Stimulated activated CD8-positive, alpha-beta memory T cell treated with anti-CD3 and anti-CD28 coated beads, Interleukin-7, amount 100 ng/mL, for 48 hours (primary cell): ENCODE measurements around the gene ABCB1.

ENCODE experiments used
- DNase-seq, 2 donors: peaks; one replicate each; pipeline ENCODE4 v3.0.0-alpha.2; 2020; ENCODE audit warnings: low read depth in 1 of 2; ENCODE audit errors: extremely low read depth in 1 of 2

The ABCB1 gene

DNA sequence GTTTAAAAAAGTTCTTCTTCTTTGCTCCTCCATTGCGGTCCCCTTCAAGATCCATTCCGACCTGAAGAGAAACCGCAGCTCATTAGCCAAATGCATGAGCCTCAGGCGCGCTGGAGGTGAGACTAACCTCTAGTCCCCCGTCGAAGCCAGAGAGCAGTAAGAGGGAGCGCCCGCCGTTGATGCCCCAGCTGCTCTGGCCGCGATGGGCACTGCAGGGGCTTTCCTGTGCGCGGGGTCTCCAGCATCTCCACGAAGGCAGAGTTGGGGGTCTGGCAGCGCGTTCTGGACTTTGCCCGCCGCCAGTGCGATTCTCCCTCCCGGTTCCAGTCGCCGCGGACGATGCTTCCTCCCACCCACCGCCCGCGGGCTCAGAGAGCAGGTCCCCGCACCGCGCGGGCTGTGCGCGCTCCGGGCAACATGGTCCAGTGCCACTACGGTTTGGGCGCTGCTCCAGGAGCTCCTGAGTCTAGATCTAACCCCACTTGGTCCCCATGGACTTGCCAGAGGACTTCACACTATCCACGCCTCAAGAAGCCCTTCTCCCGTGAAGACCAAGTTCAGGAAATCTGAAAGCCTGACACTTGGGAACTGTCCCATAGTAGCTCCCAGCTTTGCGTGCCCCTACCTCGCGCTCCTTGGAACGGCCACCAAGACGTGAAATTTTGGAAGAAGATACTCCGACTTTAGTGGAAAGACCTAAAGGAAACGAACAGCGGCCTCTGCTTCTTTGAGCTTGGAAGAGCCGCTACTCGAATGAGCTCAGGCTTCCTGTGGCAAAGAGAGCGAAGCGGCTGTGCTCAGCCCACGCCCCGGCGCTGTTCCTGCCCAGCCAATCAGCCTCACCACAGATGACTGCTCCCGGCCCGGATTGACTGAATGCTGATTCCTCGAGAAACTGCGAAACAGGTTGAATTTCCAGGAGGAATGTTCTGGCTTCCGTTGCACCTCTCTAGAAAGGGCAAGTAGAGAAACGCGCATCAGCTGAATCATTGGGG is at the start of gene ABCB1:
ABCB1 (minus strand) TSS at position 755 of the 995 bp plus-strand sequence; CDS start at position 55, 700 bp downstream.
- peak; percentile 10 to 25 for DNase-seq

DNA sequence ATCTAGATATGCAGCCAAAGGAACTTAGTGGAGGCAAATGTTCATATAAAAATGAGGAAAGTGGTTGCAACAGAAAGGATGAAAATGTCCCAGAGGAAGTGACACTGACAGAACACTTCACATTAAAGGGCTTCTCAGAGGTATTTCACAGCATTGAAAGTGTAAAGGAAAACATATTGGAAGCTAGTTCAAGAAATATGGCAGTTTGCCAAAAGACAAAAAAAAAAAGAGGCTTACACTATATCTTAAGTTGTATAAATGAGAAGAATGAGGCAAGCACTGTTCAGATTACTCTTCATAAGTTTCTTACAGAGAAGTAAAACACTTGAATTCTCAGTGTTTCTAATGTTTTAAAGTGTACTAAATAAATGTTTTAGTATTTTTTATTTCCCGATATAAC is 47.6 kb upstream of the ABCB1 start:
- no peak for DNase-seq

DNA sequence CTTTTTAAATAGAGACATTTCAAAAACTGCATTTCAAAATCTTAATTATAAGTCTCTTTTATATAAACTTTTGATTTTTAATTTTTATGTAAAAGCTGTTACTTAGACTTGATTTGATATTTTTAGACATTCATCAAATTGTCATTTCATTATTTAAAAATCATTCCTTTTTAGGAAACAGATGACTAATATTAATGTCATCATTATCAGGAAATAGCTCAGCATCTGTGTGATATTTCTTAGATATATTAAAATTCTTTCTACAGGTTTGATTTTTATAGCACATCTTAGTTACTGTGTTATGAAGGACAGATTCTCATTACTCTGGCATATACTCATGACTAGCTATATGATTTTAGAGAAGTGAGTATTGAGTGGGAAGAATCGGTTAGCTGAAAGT is 44.8 kb upstream of the ABCB1 start:
- DNase-seq = no peak

DNA sequence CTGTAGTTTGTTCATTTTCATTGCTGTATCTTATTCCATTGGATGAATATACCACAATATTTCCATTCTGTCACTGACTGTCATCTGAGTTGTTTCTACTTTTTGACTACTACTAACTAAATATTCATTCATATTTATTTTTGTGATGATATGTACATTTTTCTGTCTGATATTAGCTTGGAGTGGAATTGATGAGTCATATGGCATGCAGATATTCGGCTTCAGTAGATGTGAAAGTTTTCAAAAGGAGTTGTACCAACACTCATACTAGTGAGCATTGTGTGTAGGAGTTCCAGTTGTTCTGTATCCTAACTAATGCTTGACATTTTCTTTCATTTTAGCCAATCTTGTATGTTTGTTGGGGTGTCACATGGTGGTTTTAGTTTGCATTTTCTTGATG is 35.2 kb upstream of the ABCB1 start:
- no peak for DNase-seq

DNA sequence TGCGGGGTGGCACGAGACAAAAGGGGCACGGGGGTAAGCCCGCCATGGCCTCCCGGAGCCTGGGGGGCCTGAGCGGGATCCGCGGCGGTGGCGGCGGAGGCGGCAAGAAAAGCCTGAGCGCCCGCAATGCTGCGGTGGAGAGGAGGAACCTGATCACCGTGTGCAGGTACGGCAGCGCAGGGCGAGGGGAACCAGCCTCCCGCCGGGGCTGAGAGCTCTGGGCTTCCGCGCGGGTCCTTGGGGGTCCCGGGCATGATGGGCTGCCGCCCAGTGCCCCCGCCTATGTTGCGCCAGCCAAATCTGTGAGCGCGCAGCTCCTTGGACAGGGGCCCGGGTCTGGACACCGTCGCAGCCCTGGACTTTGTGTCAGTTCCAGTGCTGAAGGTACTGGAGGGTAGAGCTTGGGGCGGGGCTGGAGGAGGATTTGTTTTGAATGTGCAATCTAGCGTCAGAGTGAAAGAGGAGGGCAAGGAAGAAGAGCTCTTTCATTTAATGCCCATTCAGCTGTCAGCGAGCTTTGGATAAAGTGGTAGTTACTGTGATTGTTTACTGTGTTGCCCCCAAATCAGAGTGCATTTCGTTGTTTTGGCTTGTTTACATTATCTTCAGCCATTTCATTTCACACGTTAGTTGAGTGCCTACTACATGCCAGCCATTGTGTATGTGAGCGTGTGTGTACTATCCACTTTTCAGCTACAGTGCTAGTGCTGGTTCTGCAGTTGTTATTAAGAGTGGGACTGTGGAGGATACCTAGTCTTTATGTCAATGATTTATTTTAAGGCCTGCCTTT is 28.3 kb upstream of the ABCB1 start:
- no peak for DNase-seq

DNA sequence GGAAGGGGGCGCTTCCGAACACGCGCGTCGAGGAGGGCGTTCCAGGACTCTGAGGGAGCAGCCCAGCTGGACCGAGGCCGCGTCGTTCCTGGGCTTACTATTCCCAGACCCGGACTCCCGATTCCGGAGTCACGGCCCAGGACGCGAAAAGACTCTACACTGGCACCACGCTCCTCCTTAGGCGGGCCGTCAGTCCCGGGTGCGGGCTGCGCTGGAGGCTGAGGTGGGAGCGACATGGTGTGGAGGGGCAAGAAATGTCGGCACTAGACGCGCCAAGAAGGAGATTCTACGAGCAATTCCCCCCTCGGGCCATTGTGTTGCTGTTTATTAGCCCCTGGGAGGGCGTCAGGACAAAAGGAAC is 26.9 kb upstream of the ABCB1 start:
- no peak for DNase-seq

DNA sequence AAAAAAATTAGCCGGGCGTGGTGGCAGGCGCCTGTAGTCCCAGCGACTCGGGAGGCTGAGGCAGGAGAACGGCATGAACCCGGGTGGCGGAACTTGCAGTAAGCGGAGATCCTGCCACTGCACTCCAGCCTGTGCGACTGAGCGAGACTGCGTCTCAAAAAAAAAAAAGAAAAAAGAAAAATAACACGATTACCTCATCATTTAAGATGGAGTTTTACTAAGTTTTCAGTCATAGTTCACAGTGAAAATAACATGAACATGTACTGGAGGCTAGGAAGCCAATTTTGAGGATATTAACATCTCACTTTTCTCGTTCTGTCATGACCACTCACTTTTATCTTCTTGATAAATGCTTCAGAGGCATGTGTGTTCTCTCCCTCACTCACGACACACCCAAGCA is 24.4 kb upstream of the ABCB1 start:
- DNase-seq = no peak

DNA sequence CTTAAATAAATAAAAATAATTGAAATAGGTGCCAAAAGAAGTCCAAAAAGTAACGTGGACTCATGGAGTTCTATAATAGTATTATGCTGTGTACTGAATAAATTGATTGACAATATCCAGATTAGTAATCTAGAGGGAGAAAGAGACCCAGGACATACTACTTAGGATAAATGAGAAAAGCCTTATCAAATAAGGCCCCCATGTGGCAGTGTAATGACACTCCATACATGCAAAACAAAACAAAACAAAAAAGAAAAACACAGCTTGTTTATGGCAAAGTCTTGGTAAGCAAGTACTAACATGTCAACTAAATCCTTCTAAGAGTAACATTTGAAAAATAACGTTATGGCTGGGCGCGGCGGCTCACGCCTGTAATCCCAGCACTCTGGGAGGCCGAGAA is 23.9 kb upstream of the ABCB1 start:
- DNase-seq = no peak

DNA sequence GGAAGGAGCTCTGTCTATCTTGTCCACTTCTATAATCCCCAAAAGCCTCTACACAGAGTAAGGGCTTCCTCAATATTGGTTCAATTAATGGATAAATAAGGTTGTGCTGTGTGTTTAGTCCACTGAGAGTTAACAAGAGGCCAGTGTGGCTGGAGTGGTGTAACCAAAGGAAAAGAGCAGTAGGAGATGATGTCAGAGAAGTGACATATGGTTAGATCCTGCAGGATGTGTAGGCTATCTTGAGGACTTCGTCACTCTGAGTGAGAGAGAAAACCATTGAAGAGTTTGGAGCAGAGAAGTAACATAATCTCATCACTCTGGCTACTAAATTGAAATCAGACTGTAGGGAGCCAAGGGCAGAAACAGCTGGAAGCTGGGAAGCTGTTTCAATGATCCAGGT is 14.5 kb upstream of the ABCB1 start:
- no peak for DNase-seq

DNA sequence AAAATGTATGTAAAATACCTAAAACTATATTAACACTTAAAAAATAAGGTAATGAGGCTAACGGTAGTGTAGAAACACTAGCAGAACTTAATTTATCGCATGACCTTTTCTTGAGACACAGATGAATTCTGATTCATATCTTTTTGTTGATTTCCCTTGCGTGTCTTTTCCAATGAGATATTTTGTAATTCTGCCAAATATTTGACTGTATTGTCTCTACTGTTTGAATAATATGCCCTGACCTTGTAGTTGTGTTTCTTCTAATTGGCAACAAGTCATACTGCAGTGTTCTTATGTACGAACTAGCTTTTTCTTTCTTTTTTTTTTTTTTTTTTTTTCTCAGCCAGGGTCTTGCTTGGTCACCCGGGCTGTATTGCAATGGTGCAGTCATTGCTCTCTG is 9.2 kb upstream of the ABCB1 start:
- no peak for DNase-seq

DNA sequence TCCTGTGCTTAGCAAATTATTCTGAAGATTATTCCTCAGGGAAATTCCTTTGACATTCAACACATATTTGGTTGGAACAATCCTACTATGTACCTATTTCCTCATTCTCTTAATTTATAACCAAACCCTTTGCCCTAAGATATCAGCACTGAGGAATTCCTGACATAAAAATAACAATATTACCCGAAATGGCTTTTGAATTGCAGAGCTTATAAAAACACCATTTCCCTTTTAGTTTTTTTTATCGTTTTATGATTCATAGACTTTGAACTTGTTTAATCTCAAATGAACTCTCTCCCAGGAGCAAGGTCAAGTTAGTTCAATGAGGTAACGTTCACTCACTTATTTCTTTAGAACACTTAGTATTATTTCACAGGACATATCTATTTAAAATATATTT is 7.7 kb upstream of the ABCB1 start:
- DNase-seq = no peak

DNA sequence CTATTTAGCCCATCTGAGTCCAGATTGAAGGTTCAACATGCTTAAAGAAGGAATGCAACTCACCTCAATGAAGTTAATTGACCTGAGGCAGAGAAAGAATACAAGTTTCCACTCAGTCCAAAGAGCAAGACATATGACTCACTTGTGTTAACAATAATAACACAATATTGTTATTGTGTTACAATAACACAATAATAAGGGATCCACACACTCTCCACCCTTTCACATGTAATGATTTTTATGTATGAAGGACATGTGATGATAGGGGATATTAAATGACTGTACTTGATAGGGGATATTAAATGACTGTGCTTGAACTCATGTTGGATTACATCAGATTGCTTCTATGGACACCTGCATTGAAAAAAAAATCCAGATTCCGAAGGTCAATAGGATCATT is 3.6 kb upstream of the ABCB1 start:
- no peak for DNase-seq

DNA sequence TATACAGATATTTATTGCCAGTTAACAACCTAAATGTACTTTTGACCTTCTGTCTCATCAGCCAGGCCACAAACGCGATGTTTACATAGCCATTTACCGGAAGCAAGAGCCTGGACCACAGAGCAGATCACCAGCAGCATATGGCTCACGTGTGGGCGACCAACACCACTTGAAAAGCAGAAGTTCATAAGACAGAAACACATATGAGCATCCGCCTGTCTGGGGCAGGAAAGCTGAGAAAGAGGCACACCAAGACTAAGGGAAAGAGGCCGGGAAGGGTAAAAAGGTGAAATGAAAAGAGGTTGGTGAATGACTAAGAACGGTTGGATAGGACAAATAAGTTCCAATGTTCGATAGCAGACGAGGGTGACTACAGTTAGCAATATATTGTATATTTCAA is 1.3 kb downstream of the ABCB1 start:
- peak; percentile 27 to 37 for DNase-seq

DNA sequence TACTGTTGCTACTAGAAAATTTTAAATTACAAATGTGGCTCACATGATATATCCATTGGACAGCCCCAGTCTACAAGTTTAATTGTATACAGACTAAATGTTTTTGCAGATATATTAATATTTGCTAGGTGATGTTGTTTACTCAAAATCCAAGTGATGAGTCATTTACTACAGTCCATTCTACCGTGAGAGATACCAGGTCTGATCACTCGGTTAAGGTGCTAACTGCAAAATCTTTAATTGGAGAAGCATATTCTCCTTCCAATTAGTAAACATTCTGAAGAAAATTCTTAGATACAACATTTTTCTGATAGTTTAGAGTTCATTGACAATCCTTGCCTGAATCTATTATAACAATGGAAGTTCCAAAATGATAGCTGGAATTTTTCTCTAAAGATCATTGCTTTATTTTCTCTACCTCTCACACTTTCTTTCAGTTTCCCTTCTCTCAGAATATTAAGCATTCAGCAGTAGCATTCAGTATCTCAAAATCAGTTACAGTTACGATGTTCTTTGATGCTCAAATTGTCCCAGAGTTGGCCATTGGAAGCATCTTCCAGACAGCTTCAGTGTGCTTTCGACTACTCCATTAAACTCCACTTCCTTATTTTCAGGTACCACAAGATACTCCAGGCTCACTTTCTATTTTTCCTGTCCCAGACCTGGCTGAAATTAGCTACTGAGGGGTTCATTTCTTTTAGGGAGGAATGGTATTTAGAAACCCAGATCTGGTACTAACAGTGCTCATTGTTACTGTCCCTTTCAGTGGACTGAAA is 2.3 kb downstream of the ABCB1 start:
- no peak for DNase-seq

DNA sequence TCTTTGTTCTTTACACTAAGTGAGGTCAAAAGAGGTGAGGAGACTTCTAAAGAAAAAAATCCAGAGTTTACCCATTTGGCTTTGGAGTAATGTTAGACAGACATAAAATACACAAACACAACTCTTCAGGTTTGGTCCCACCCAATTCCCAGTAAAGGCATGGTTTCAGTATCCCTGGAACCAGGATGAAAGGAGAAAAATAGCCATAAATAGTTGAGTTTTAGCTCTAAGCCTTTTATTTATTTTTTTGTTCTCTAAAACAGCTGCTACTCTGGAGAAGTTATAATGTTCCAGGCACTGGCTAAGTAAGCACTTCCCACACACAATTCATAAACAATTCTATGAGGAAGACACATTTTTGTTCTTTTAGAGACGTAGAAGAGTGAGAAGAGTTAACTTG is 4.0 kb downstream of the ABCB1 start:
- no peak for DNase-seq

DNA sequence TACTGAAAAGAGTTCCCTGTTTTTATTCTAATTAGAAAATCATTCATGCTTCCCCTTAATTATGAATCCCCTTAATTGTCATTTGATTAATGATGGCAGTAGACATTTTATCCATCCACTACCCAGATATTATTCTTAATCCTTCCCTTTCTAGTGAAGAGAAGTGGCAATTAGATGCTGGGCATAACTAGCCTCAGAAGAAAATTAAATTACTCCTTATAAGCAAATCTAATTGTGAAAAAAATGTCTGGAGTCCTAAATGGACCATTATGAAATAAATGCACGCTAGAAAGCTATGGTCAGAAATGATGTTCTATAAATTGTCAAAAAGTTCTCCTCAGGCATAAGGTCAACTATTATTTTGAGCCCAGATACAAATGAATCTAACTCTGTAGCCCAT is 4.5 kb downstream of the ABCB1 start:
- DNase-seq = no peak

DNA sequence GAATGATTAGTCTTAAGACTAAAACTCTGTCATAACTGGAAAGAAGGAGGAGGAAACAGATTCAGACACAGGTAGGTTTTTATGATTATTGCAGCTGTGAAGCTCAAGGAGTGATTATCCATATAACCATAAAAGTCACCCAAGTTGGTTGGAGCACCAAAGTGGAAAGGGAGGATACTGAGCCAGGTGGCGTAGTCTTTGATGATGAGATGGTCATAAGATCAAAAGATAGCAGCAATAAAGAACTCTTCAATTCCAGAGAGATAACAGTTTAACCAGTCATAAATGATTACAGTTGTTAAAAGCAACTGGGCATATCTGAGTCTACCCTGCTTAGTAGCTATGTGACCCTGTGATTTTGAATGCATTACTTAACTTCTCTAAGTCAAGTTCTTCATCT is 8.4 kb downstream of the ABCB1 start:
- DNase-seq = no peak

DNA sequence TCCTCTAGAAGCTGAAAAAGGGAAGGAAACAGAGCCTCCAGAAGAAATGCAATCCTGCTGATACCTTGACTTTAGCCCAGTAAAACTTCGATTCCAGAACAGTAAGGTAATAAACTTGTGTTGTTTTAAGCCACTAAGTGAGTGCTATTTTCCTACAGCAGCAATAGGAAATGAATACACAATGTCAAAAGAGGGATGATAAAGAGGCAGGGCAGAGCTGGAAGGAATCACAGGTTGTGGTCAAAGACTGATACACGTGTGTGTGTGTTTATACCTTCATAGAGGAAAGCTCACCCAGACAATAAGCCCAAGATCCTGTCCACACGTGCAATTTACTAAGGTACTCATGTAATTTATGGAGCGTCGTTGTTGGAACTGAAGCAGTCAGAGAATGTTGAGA is 9.5 kb downstream of the ABCB1 start:
- DNase-seq = no peak

DNA sequence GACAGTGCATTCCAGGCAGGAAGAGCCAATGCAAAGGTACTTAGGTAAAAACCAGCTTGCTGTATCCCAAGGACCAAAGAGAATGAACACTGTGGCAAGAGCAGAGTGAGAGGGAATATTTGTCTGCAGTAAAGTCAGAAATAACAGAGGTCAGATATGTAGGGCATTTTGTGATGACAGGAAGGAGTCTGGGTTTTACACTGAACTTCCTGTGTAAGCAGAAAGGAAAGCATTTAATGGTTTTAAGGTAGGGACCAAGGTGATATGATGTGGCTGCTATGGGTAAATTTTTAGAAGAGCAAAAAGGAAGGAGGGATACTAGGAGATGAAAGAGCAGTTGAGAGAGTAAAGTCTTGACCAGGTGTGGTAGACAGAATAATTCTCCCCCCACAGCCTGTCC is 10.1 kb downstream of the ABCB1 start:
- no peak for DNase-seq

DNA sequence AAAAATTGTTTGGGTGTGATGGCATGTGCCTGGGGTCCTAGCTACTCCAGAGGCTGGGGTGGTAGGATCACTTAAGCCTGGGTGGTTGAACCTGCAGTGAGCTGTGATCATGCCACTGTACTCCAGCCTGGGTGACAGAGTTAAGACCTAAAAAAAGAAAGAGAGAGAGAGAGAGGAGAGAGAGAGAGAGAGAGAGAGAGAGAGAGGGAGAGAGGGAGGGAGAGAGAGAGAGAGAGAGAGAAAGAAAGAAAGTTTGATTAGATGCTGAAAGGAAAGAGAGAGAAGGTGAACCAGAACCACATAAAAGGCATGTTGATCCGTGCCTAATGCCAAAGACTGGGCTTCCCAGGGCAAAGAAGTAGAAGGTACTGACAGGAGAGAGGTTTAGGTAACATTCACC is 11.1 kb downstream of the ABCB1 start:
- no peak for DNase-seq

DNA sequence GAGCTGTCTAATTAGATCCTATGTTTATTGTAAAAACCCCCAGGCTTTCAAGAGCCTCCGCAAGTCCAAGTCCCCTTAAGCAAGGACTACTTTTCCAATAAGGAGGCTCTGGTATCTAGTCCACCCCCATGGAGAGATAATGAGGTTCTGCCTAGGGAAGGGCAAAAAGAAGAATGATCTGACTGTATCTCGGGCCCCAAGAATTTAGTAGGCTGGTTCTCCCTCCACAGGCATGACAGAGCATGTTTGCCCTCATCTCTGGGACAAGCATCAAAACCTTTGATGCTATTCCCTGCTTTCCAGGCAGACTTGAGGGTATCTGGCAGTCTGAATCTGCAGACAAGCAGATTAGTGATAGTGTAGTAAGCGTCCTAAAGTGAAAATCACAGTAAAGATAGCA is 19.0 kb downstream of the ABCB1 start:
- DNase-seq = no peak
